ENCODE results near the gene NPR2. TPM values are rescaled to one million over a fixed set of nuclear protein-coding genes. Genes with fewer than 3 reads are reported as not detected.
A peak's percentile ranks its signal among the peaks of the same experiment; 100 is the strongest.

Gene NPR2
- total and polyA plus RNA-seq, 2 of the 13 experiments (the other 11 are each of a cell fraction or from before 2014, with no cell fraction given) = 7.4 to 9.4 TPM

GRCh38 chr9:35814106-35814840 is 22.9 kb downstream of the NPR2 start (continued):
- TF ChIP-seq ZNF83 (CRISPR knock-in tag; IDR thresholded peaks at IDR 0.05; ENCODE audit: borderline replicate concordance) (no peak), ZNF800 (CRISPR knock-in tag; IDR thresholded peaks at IDR 0.05) (no peak), RORA (CRISPR knock-in tag; IDR thresholded peaks at IDR 0.05) (no peak), ZNF879 (CRISPR knock-in tag; IDR thresholded peaks at IDR 0.05) (no peak), ZBTB42 (CRISPR knock-in tag; IDR thresholded peaks at IDR 0.05) (no peak), KLF16 (CRISPR knock-in tag; IDR thresholded peaks at IDR 0.05) (peak in 1 of 2 experiments; percentile 32; a peak in 1 of 4 replicates), THAP8 (CRISPR knock-in tag; IDR thresholded peaks at IDR 0.05; ENCODE audit: borderline replicate concordance) (no peak), ZNF670 (CRISPR knock-in tag; IDR thresholded peaks at IDR 0.05; ENCODE audit: borderline replicate concordance) (no peak), TSC22D2 (CRISPR knock-in tag; IDR thresholded peaks at IDR 0.05; ENCODE audit: borderline replicate concordance) (no peak), ZBTB33 (CRISPR knock-in tag; IDR thresholded peaks at IDR 0.05) (no peak), TAF15 (IDR thresholded peaks at IDR 0.05; ENCODE audit: low read depth, low read length, poor library complexity, severe bottlenecking) (peak; percentile 48), ZNF256 (CRISPR knock-in tag; conservative IDR thresholded peaks at IDR 0.05) (no peak), MED1 (CRISPR knock-in tag; IDR thresholded peaks at IDR 0.05) (peak; percentile 81), ZBED4 (CRISPR knock-in tag; IDR thresholded peaks at IDR 0.05; ENCODE audit: borderline replicate concordance) (peak; percentile 58; the same call in 1 of the 2 replicates), ARID3A (IDR thresholded peaks at IDR 0.05; ENCODE audit: low read depth, low read length) (no peak), POLR2A (IDR thresholded peaks at IDR 0.05; ENCODE audit: insufficient read depth in 1 of 2, low read depth in 2 of 2, low read length in 2 of 2) (peak; percentile 79 to 95), NCOA2 (CRISPR knock-in tag; IDR thresholded peaks at IDR 0.05) (no peak; the same call in none of the 2 replicates), PAX8 (CRISPR knock-in tag; IDR thresholded peaks at IDR 0.05; ENCODE audit: borderline replicate concordance) (peak; percentile 38; the same call in 1 of the 2 replicates), ZNF335 (CRISPR knock-in tag; IDR thresholded peaks at IDR 0.05) (0 out of 2 replicates have a peak, but pooled peaks have one; percentile 23)
